DMS114 treated with DMSO at 0.1 percent for 48 hours (cell line): ENCODE data around the gene ACSBG1.
A peak's percentile ranks its signal among the peaks of the same experiment; 100 is the strongest.

Experiments
- DNase-seq: peaks from one replicate; lab custom pipeline; 2025; ENCODE audit not compliant: unreplicated experiment; lab: John Stamatoyannopoulos, UW

Gene ACSBG1

GRCh38 chr15:78234515-78235040 is at the start of gene ACSBG1:
ACSBG1 (minus strand) TSS chr15:78234565; CDS start chr15:78234501, 64 bp downstream.
- no peak for DNase-seq

- DNase-seq: no peak
Observed at GRCh38 chr15:78282324-78282723, 48.0 kb upstream of the ACSBG1 start.

- no peak for DNase-seq
Observed at GRCh38 chr15:78280319-78281072, 46.1 kb upstream of the ACSBG1 start.

GRCh38 chr15:78276064-78276943 is 41.9 kb upstream of the ACSBG1 start:
- no peak for DNase-seq

- DNase-seq: no peak
Observed at GRCh38 chr15:78274994-78275393, 40.6 kb upstream of the ACSBG1 start.

- no peak for DNase-seq
Observed at GRCh38 chr15:78272776-78273175, 38.4 kb upstream of the ACSBG1 start.

- DNase-seq: no peak
Observed at GRCh38 chr15:78272316-78272715, 38.0 kb upstream of the ACSBG1 start.

GRCh38 chr15:78266806-78267205 is 32.4 kb upstream of the ACSBG1 start:
- DNase-seq: no peak

GRCh38 chr15:78266229-78266628 is 31.9 kb upstream of the ACSBG1 start:
- no peak for DNase-seq

GRCh38 chr15:78265752-78266224 is 31.4 kb upstream of the ACSBG1 start:
- DNase-seq: no peak

- DNase-seq: no peak
Observed at GRCh38 chr15:78265137-78265460, 30.7 kb upstream of the ACSBG1 start.

GRCh38 chr15:78264304-78265136 is 30.2 kb upstream of the ACSBG1 start, which contains the start of gene DNAJA4:
DNAJA4 (plus strand) TSS chr15:78264562; CDS start chr15:78264764, 202 bp downstream.
- DNase-seq: peak; percentile 32

- DNase-seq: no peak
Observed at GRCh38 chr15:78263907-78264303, 29.5 kb upstream of the ACSBG1 start.

GRCh38 chr15:78263351-78263781 is 29.0 kb upstream of the ACSBG1 start:
- no peak for DNase-seq

- no peak for DNase-seq
Observed at GRCh38 chr15:78261062-78261461, 26.7 kb upstream of the ACSBG1 start.

- DNase-seq: no peak
Observed at GRCh38 chr15:78260489-78260888, 26.1 kb upstream of the ACSBG1 start.

- no peak for DNase-seq
Observed at GRCh38 chr15:78259232-78259631, 24.9 kb upstream of the ACSBG1 start.

GRCh38 chr15:78257681-78258080 is 23.3 kb upstream of the ACSBG1 start:
- no peak for DNase-seq

- DNase-seq: no peak
Observed at GRCh38 chr15:78256044-78256437, 21.7 kb upstream of the ACSBG1 start.

- no peak for DNase-seq
Observed at GRCh38 chr15:78255421-78256043, 21.2 kb upstream of the ACSBG1 start.
